ENCODE data around the gene STAM2. TPM values are rescaled to one million over a fixed set of nuclear protein-coding genes. Genes with fewer than 3 reads are reported as not detected.

STAM2 gene
- polyA plus RNA-seq (2011; rRNA removed) (27.6 and 38.0 TPM in 2 replicates), polyA minus RNA-seq (2011; rRNA and poly(A)+ RNA removed) (30.3 and 38.9 TPM in 2 replicates)

- DNase-seq (ENCODE audit: low read depth, low spot score) = peak; percentile 83
- peak; percentile 96 for TF ChIP-seq CTCF (IDR thresholded peaks at IDR 0.05; ENCODE audit: low read depth, low read length)
- CTCF ChIA-PET = interaction anchor here (0.6 to 4.3 kb wide), 48 partner anchors 8 to 572 kb away, joined by 3 to 66 read pairs (median 4); no protein-coding TSS in a partner anchor
- Histone ChIP-seq H3K9me3 (ENCODE audit: control insufficient read depth, insufficient read depth, low read length) (no peaks in the 10 kb centered on the region), H3K27ac (ENCODE audit: low read depth, low read length) (peak within 1 kb of the TSS; percentile 96), H3K4me3 (ENCODE audit: low read depth, low read length) (peak within 1 kb of the TSS; percentile 90), H3K27me3 (ENCODE audit: control insufficient read depth, insufficient read depth, low read length) (no peaks in the 10 kb centered on the region)
- POLR2A ChIA-PET = interaction anchor here (0.5 to 2.8 kb wide), 11 partner anchors 9 to 543 kb away, joined by 3 to 16 read pairs (median 3); partner anchors contain the start of genes ARL6IP6 and PRPF40A
Observed at GRCh38 chr2:152175368-152176112, at the start of gene STAM2. Gene STAM2, minus strand, starts transcription at chr2:152175763. Its CDS starts 121 bp downstream, at chr2:152175642.

GRCh38 chr2:152223977-152224376 lies 48.4 kb upstream of the STAM2 start:
- ChIA-PET CTCF (no interaction called here), POLR2A (no interaction called here)

GRCh38 chr2:152222975-152223637 lies 47.5 kb upstream of the STAM2 start:
- Histone ChIP-seq H3K9me3 (ENCODE audit: control insufficient read depth, insufficient read depth, low read length) (no peaks in the 10 kb centered on the region), H3K27me3 (ENCODE audit: control insufficient read depth, insufficient read depth, low read length) (no peaks in the 10 kb centered on the region), H3K27ac (ENCODE audit: low read depth, low read length) (no peak overlapping the region), H3K4me3 (ENCODE audit: low read depth, low read length) (no peak overlapping the region)
- no peak for TF ChIP-seq CTCF (IDR thresholded peaks at IDR 0.05; ENCODE audit: low read depth, low read length)
- CTCF ChIA-PET = no interaction called here
- POLR2A ChIA-PET = no interaction called here
- DNase-seq (ENCODE audit: low read depth, low spot score) = peak; percentile 59

More at GRCh38 chr2:152223977-152224376, 48.4 kb upstream of the STAM2 start:
- Histone ChIP-seq H3K27ac (ENCODE audit: low read depth, low read length) (peak overlapping the region; percentile 11), H3K27me3 (ENCODE audit: control insufficient read depth, insufficient read depth, low read length) (no peaks in the 10 kb centered on the region), H3K9me3 (ENCODE audit: control insufficient read depth, insufficient read depth, low read length) (no peaks in the 10 kb centered on the region), H3K4me3 (ENCODE audit: low read depth, low read length) (no peak overlapping the region)
- TF ChIP-seq CTCF (IDR thresholded peaks at IDR 0.05; ENCODE audit: low read depth, low read length) = no peak
- DNase-seq (ENCODE audit: low read depth, low spot score) = no peak

GRCh38 chr2:152221839-152222238 lies 46.3 kb upstream of the STAM2 start:
- Histone ChIP-seq H3K27me3 (ENCODE audit: control insufficient read depth, insufficient read depth, low read length) (no peaks in the 10 kb centered on the region), H3K9me3 (ENCODE audit: control insufficient read depth, insufficient read depth, low read length) (no peaks in the 10 kb centered on the region), H3K4me3 (ENCODE audit: low read depth, low read length) (no peak overlapping the region), H3K27ac (ENCODE audit: low read depth, low read length) (no peak overlapping the region)
- no peak for TF ChIP-seq CTCF (IDR thresholded peaks at IDR 0.05; ENCODE audit: low read depth, low read length)
- DNase-seq (ENCODE audit: low read depth, low spot score) = peak; percentile 29
- POLR2A ChIA-PET = no interaction called here
- CTCF ChIA-PET = no interaction called here

All from AG04450 (cell line).